SU-DHL-6 (cell line): Measurements from ENCODE around the gene BATF2.

Experiments
- H2AFZ ChIP-seq: fragments of 200-600 bp; sonication (generic); 2 replicates; pipeline ENCODE4 v1.6.1; 2014; ENCODE audit warnings: low read depth, mild to moderate bottlenecking, moderate library complexity, mixed read lengths, antibody characterized with exemption, low read length; ENCODE audit not compliant: severe bottlenecking
- H3F3A ChIP-seq: fragments of 200-600 bp; shearing (Covaris generic); 2 replicates; pipeline ENCODE4 v1.6.0; 2016; ENCODE audit warnings: antibody characterized with exemption, mild to moderate bottlenecking; ENCODE audit not compliant: insufficient read depth
- H3K27ac ChIP-seq: fragments of 200-600 bp; sonication (generic); 2 replicates; pipeline ENCODE4 v1.5.1; 2016; ENCODE audit warnings: low read depth, mild to moderate bottlenecking, low read length, moderate library complexity, mixed read lengths
- H3K27me3 ChIP-seq: fragments of 200-600 bp; sonication (generic), shearing (Covaris generic); 2 replicates; pipeline ENCODE4 v1.6.0; 2014; ENCODE audit warnings: mild to moderate bottlenecking, low read length
- H3K36me3 ChIP-seq: fragments of 200-600 bp; sonication (generic); 2 replicates; pipeline ENCODE4 v1.6.1; 2014; ENCODE audit warnings: mild to moderate bottlenecking, low read length, mixed read lengths
- H3K4me2 ChIP-seq: fragments of 300-600, 200-600 bp; shearing (Covaris generic), sonication (generic); 2 replicates; pipeline ENCODE4 v1.6.0; 2014; ENCODE audit warnings: low read length, low read depth, mild to moderate bottlenecking; ENCODE audit not compliant: poor library complexity, severe bottlenecking
- H3K4me3 ChIP-seq: fragments of 200-600 bp; sonication (generic); 2 replicates; pipeline ENCODE4 v1.5.1; 2014; ENCODE audit warnings: antibody characterized with exemption, low read length, mild to moderate bottlenecking, mixed read lengths; ENCODE audit not compliant: insufficient read depth, poor library complexity, severe bottlenecking
- H3K79me2 ChIP-seq: fragments of 200-600 bp; sonication (generic); 2 replicates; pipeline ENCODE4 v1.6.1; 2014; ENCODE audit warnings: mild to moderate bottlenecking, low read length, moderate library complexity; ENCODE audit not compliant: insufficient read depth
- H3K9ac ChIP-seq: fragments of 200-600 bp; sonication (generic); 2 replicates; pipeline ENCODE4 v1.7.0; 2014; ENCODE audit warnings: mild to moderate bottlenecking, low read length
- H3K9me2 ChIP-seq: fragments of 200-600 bp; sonication (generic); replicated peaks from 2 replicates; pipeline ENCODE4 v1.6.1; 2014; ENCODE audit warnings: low read length; ENCODE audit not compliant: insufficient read depth
- H3K9me3 ChIP-seq: fragments of 200-600 bp; sonication (generic); 2 replicates; pipeline ENCODE4 v1.6.1; 2014; ENCODE audit warnings: low read length, mixed read lengths; ENCODE audit not compliant: insufficient read depth
- H4K20me1 ChIP-seq: fragments of 200-600 bp; sonication (generic); 2 replicates; pipeline ENCODE4 v1.6.1; 2014; ENCODE audit warnings: low read depth, mild to moderate bottlenecking, antibody characterized with exemption, low read length, moderate library complexity, mixed read lengths
- EZH2phosphoT487 ChIP-seq: fragments of 200-600 bp; sonication (generic), shearing (Covaris generic); conservative IDR thresholded peaks from 2 replicates; pipeline ENCODE4 v1.6.1; 2018; ENCODE audit warnings: mild to moderate bottlenecking, antibody characterized with exemption, low read length, moderate library complexity, mixed read lengths
- TF ChIP-seq, protein P1 (sequence below): fragments of 200-600 bp; sonication (generic); IDR thresholded peaks from one replicate; pipeline ENCODE4 v1.5.1; 2017; ENCODE audit warnings: antibody characterized with exemption, mild to moderate bottlenecking, low read length, moderate library complexity; ENCODE audit not compliant: insufficient read depth, poor library complexity, severe bottlenecking

BATF2 gene

DNA sequence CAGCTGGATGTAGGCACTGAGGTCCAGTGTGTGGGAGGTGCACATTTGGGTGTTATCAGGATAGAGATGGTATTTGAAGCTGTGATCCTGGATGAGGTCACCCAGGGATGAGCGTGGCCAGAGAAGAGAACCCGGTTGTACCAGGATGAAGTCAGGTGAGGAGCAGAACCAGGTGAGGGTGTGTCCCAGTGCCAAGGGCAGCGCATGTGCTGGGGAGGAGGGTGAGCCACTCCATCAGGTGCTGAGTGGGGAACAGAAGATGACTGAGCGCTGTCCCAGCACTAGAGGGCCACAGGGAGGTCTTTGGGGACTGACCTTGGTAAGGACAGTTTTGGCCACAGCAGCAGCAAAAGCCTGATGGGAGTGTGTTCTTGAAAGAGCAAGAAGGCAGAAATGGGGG, 19.9 kb upstream of the BATF2 start:
- no peak for TF ChIP-seq EZH2phosphoT487
- TF ChIP-seq, protein P1, sequence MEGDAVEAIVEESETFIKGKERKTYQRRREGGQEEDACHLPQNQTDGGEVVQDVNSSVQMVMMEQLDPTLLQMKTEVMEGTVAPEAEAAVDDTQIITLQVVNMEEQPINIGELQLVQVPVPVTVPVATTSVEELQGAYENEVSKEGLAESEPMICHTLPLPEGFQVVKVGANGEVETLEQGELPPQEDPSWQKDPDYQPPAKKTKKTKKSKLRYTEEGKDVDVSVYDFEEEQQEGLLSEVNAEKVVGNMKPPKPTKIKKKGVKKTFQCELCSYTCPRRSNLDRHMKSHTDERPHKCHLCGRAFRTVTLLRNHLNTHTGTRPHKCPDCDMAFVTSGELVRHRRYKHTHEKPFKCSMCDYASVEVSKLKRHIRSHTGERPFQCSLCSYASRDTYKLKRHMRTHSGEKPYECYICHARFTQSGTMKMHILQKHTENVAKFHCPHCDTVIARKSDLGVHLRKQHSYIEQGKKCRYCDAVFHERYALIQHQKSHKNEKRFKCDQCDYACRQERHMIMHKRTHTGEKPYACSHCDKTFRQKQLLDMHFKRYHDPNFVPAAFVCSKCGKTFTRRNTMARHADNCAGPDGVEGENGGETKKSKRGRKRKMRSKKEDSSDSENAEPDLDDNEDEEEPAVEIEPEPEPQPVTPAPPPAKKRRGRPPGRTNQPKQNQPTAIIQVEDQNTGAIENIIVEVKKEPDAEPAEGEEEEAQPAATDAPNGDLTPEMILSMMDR = no peak
- Histone ChIP-seq H4K20me1 (no peaks in the 10 kb centered on the region), H2AFZ (no peak overlapping the region), H3K9me3 (no peaks in the 10 kb centered on the region), H3F3A (0 out of 2 replicates have a peak, but pooled peaks cover 4% of the 10 kb centered on the region), H3K36me3 (no peaks in the 10 kb centered on the region), H3K79me2 (peaks cover 24% of the 10 kb centered on the region), H3K4me3 (no peak overlapping the region), H3K27ac (no peak overlapping the region), H3K9me2 (no peaks in the 10 kb centered on the region), H3K4me2 (no peak overlapping the region), H3K27me3 (no peaks in the 10 kb centered on the region), H3K9ac (no peak overlapping the region)

DNA sequence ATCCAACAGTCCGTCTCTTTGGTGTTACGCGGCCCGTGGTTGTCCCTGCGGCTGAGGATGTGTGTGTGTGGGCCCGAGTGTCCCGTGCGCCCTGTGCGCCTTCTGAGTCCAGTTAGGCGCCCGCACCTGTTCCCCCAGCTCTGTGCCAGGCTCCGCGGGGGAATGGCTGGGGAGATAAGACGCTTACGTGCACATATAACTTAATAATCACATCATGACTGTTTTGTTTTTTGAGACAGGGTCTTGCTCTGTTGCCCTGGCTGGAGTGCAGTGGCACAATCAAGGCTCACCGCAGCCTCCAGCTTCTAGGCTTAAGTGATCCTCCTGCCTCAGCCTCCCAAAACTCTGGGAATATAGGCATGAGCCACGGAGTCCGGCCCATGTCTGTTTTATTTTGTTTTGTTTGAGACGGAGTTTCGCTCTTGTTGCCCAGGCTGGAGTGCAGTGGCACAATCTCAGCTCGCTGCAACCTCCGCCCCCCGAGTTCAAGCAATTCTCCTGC, 18.0 kb upstream of the BATF2 start:
- Histone ChIP-seq H2AFZ (peak overlapping the region; percentile 85), H3K4me2 (peak overlapping the region; percentile 82), H3K4me3 (peak overlapping the region; percentile 96), H3F3A (0 out of 2 replicates have a peak, but pooled peaks cover 4% of the 10 kb centered on the region), H3K9ac (peak overlapping the region; percentile 74), H3K27ac (peak overlapping the region; percentile 88), H4K20me1 (no peaks in the 10 kb centered on the region), H3K79me2 (peaks cover 24% of the 10 kb centered on the region), H3K27me3 (no peaks in the 10 kb centered on the region), H3K36me3 (no peaks in the 10 kb centered on the region), H3K9me3 (no peaks in the 10 kb centered on the region), H3K9me2 (no peaks in the 10 kb centered on the region)
- TF ChIP-seq, protein P1 = no peak
- no peak for TF ChIP-seq EZH2phosphoT487

DNA sequence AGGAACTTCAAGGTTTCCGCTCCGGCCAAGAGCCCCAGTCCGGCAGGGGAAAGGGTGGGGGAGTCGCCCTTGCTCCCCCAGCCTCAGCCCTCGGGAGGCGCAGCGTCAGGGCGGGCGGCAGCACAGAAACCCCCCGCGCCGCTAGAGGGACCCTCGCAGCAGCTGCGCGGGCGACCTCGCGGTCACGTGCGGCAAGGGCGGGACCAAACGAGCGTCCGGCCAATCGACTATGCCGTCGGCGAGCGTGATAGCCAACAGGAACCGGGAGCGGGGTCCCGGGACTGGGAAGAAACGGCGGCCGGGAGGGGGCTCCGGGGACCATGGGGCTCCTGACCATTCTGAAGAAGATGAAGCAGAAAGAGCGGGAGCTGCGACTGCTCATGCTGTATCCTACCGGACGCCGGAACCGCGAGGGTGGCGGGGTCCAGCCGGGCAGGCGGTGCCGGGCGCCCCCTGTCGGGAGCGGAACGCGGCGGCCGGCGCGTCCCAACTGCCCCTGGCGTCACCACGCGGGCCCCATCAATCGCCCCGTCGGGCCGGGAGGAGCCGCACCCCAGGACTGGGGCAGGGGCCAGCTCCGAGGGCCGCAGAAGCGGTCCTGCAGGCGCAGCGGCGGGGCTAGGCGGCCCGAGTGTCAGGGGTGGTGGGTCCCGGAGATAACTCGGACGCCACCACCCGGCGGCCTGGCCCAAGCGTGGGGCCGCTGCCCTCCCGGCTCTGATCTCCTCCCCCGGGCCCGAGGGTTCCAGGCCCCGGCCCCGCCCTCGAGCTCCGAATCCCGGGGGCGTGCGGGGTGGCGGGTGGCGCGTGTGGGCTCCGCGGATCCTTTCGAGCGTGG, 17.3 kb upstream of the BATF2 start, which contains the start of gene ARL2:
ARL2 (plus strand) TSS at position 273 of the 838 bp plus-strand sequence; CDS start at position 321, 48 bp downstream.
- Histone ChIP-seq H2AFZ (peak within 1 kb of the TSS; percentile 85), H3K27me3 (no peaks in the 10 kb centered on the region), H3K79me2 (peaks cover 24% of the 10 kb centered on the region), H3K4me3 (peak within 1 kb of the TSS; percentile 96), H3K9ac (peak within 1 kb of the TSS; percentile 74), H4K20me1 (no peaks in the 10 kb centered on the region), H3K9me2 (no peaks in the 10 kb centered on the region), H3K4me2 (peak within 1 kb of the TSS; percentile 82), H3K27ac (peak within 1 kb of the TSS; percentile 88), H3F3A (0 out of 2 replicates have a peak, but pooled peaks cover 4% of the 10 kb centered on the region), H3K9me3 (no peaks in the 10 kb centered on the region), H3K36me3 (no peaks in the 10 kb centered on the region)
- TF ChIP-seq EZH2phosphoT487 = no peak
- TF ChIP-seq, protein P1 = peak; percentile 65
